ENCODE measurements around the gene LBH.
A peak's percentile ranks its signal among the peaks of the same experiment; 100 is the strongest.

Gene LBH

GRCh38 chr2:30217644-30218337, 13.5 kb upstream of the LBH start:
- DNase-seq: peak; percentile 40

GRCh38 chr2:30218338-30218713, 13.0 kb upstream of the LBH start:
- no peak for DNase-seq

- DNase-seq: no peak
Measured at GRCh38 chr2:30218814-30219213, 12.5 kb upstream of the LBH start.

- no peak for DNase-seq
Measured at GRCh38 chr2:30219886-30220875, 11.2 kb upstream of the LBH start.

GRCh38 chr2:30221531-30221930, 9.8 kb upstream of the LBH start:
- DNase-seq: no peak

GRCh38 chr2:30222031-30222430, 9.3 kb upstream of the LBH start:
- no peak for DNase-seq

GRCh38 chr2:30222636-30223360, 8.5 kb upstream of the LBH start:
- no peak for DNase-seq

- no peak for DNase-seq
Measured at GRCh38 chr2:30223413-30223874, 7.9 kb upstream of the LBH start.

GRCh38 chr2:30224151-30224550, 7.2 kb upstream of the LBH start:
- DNase-seq: no peak

- peak; percentile 84 for DNase-seq
Measured at GRCh38 chr2:30225131-30225762, 6.1 kb upstream of the LBH start.

GRCh38 chr2:30226144-30227032, 4.9 kb upstream of the LBH start:
- DNase-seq: no peak

GRCh38 chr2:30229596-30229995, 1.7 kb upstream of the LBH start:
- no peak for DNase-seq

- no peak for DNase-seq
Measured at GRCh38 chr2:30230497-30231211, 680 bp upstream of the LBH start.

GRCh38 chr2:30231996-30232800, 864 bp downstream of the LBH start:
- peak; percentile 91 for DNase-seq

GRCh38 chr2:30232801-30233130, 1.4 kb downstream of the LBH start:
- peak; percentile 25 for DNase-seq

GRCh38 chr2:30233271-30234009, 2.1 kb downstream of the LBH start:
- DNase-seq: no peak

GRCh38 chr2:30234180-30234971, 3.0 kb downstream of the LBH start:
- DNase-seq: no peak

- no peak for DNase-seq
Measured at GRCh38 chr2:30235008-30235655, 3.8 kb downstream of the LBH start.

All from NCI-H2171 (cell line).